H1 (cell line): Measurements from ENCODE around the gene PVALB. TPM values are rescaled to one million over a fixed set of nuclear protein-coding genes. Genes with fewer than 3 reads are reported as not detected.

Experiments
- CTCF ChIA-PET: fragments of 300-600 bp; sonication (Branson Sonifier 250); formaldehyde crosslinking; loops from one replicate; lab custom pipeline; 2021; ENCODE audit not compliant: partially characterized antibody; lab: Charles Lee
- POLR2A ChIA-PET: fragments of 300-600 bp; sonication (Branson Sonifier 250); formaldehyde crosslinking; loops from one replicate; lab custom pipeline; 2021; ENCODE audit warnings: inconsistent platforms; ENCODE audit not compliant: partially characterized antibody; lab: Charles Lee
- DNase-seq, 2 experiments: peaks; one replicate each; pipeline versions ENCODE4 v3.0.0 to v3.0.0-alpha.2; 2010 to 2022; ENCODE audit warnings: low spot score in 2 of 2, low read depth in 1 of 2, mixed read lengths in 1 of 2
- FAIRE-seq: peaks from 2 replicates; lab custom pipeline; 2011; peaks lifted over from hg19 to GRCh38; lab: Jason Lieb, UNC
- H2AFZ ChIP-seq: 2 replicates; pipeline ENCODE4 v1.8.1; 2012; ENCODE audit warnings: low read length, inconsistent platforms
- H2AK5ac ChIP-seq: 2 replicates; pipeline ENCODE4 v1.6.1; 2013; ENCODE audit warnings: low read depth, low read length
- H2BK120ac ChIP-seq: replicated peaks from 2 replicates; pipeline ENCODE3; 2013; ENCODE audit warnings: low read depth, low read length, inconsistent platforms
- H2BK12ac ChIP-seq: 2 replicates; pipeline ENCODE4 v1.6.1; 2013; ENCODE audit warnings: low read depth, low read length
- H2BK15ac ChIP-seq: 2 replicates; pipeline ENCODE4 v1.6.1; 2013; ENCODE audit warnings: low read length
- H2BK20ac ChIP-seq: 2 replicates; pipeline ENCODE4 v1.6.1; 2013; ENCODE audit warnings: low read length
- H2BK5ac ChIP-seq: 2 replicates; pipeline ENCODE4 v1.6.1; 2013; ENCODE audit warnings: low read depth, low read length
- H3K14ac ChIP-seq: 2 replicates; pipeline ENCODE4 v1.6.1; 2013; ENCODE audit warnings: inconsistent platforms; ENCODE audit not compliant: insufficient read length
- H3K18ac ChIP-seq: 2 replicates; pipeline ENCODE4 v1.6.1; 2013; ENCODE audit warnings: low read length; ENCODE audit errors: extremely low read depth
- H3K23ac ChIP-seq: 2 replicates; pipeline ENCODE4 v1.6.1; 2013; ENCODE audit warnings: inconsistent platforms; ENCODE audit not compliant: insufficient read length
- H3K23me2 ChIP-seq: 2 replicates; pipeline ENCODE4 v1.6.1; 2013; ENCODE audit warnings: low read depth, low read length
- H3K27ac ChIP-seq: 2 replicates; pipeline ENCODE4 v1.6.1; 2011; ENCODE audit warnings: low read depth, low read length, inconsistent platforms
- H3K27me3 ChIP-seq, 4 experiments: replicated peaks in 1 of 4; 1 replicate in 1 of 4; 2 replicates in 3 of 4; pipeline versions ENCODE4 v1.6.1 to v1.8.1; 2011 to 2013; ENCODE audit warnings: low read length in 3 of 4, mild to moderate bottlenecking in 3 of 4, inconsistent platforms in 2 of 4, mixed read lengths in 2 of 4, moderate library complexity in 1 of 4; ENCODE audit not compliant: control insufficient read depth in 3 of 4, insufficient read depth in 3 of 4; ENCODE audit errors: extremely low read depth in 1 of 4
- H3K36me3 ChIP-seq, 4 experiments: 2 replicates each; pipeline versions ENCODE4 v1.6.1 to v1.8.1; 2011 to 2013; ENCODE audit warnings: mild to moderate bottlenecking in 4 of 4, low read length in 3 of 4, moderate library complexity in 2 of 4, control low read depth in 1 of 4, inconsistent platforms in 1 of 4; ENCODE audit not compliant: insufficient read depth in 4 of 4, control insufficient read depth in 2 of 4
- H3K4ac ChIP-seq: replicated peaks from 2 replicates; pipeline ENCODE3; 2013; ENCODE audit warnings: low read length, low read depth, mixed read lengths, inconsistent platforms; ENCODE audit not compliant: insufficient read length
- H3K4me1 ChIP-seq, 4 experiments: replicated peaks in 1 of 4; 1 replicate in 1 of 4; 2 replicates in 3 of 4; pipeline versions ENCODE4 v1.6.1 to v1.8.1; 2011 to 2013; ENCODE audit warnings: low read length in 3 of 4, inconsistent platforms in 2 of 4, mixed read lengths in 1 of 4; ENCODE audit not compliant: insufficient read depth in 4 of 4, control insufficient read depth in 3 of 4
- H3K4me2 ChIP-seq, 2 experiments: 2 replicates each; pipeline versions ENCODE4 v1.6.1 to v1.8.1; 2011 to 2013; ENCODE audit warnings: low read depth in 2 of 2, low read length in 2 of 2, control low read depth in 1 of 2, inconsistent platforms in 1 of 2, mild to moderate bottlenecking in 1 of 2; ENCODE audit not compliant: insufficient read depth in 1 of 2
- H3K4me3 ChIP-seq, 4 experiments: fragments of 200-600, 300-600 bp in 1 of 4; sonication (generic), shearing (Covaris generic), sonication (Bioruptor Twin) in 1 of 4; 2 replicates each; pipeline versions ENCODE4 v1.5.1 to v1.8.1; 2011 to 2016; ENCODE audit warnings: low read length in 4 of 4, low read depth in 3 of 4, control low read depth in 2 of 4, inconsistent platforms in 2 of 4, mild to moderate bottlenecking in 2 of 4, mixed read lengths in 1 of 4, moderate library complexity in 1 of 4; ENCODE audit not compliant: insufficient read depth in 2 of 4; ENCODE audit errors: extremely low read depth in 1 of 4
- H3K56ac ChIP-seq: replicated peaks from 2 replicates; pipeline ENCODE3; 2013; ENCODE audit warnings: low read depth, mild to moderate bottlenecking, mixed read lengths, low read length, inconsistent platforms; ENCODE audit not compliant: insufficient read length
- H3K79me1 ChIP-seq: 2 replicates; pipeline ENCODE4 v1.6.1; 2013; ENCODE audit warnings: low read depth, low read length, control low read depth
- H3K79me2 ChIP-seq, 2 experiments: 2 replicates each; pipeline versions ENCODE4 v1.6.1 to v1.8.1; 2012 to 2013; ENCODE audit warnings: low read length in 2 of 2, mild to moderate bottlenecking in 2 of 2, inconsistent platforms in 1 of 2; ENCODE audit not compliant: insufficient read depth in 2 of 2, control insufficient read depth in 1 of 2
- H3K9ac ChIP-seq, 4 experiments: replicated peaks in 1 of 4; 1 replicate in 1 of 4; 2 replicates in 3 of 4; pipeline versions ENCODE4 v1.6.1 to v1.8.1; 2011 to 2013; ENCODE audit warnings: low read depth in 3 of 4, low read length in 3 of 4, control low read depth in 2 of 4, mild to moderate bottlenecking in 2 of 4, moderate library complexity in 2 of 4, inconsistent platforms in 1 of 4; ENCODE audit errors: extremely low read depth in 1 of 4
- H3K9me3 ChIP-seq, 2 experiments: 2 replicates each; pipeline versions ENCODE4 v1.6.1 to v1.8.1; 2012 to 2013; ENCODE audit warnings: mild to moderate bottlenecking in 2 of 2, moderate library complexity in 2 of 2, control low read depth in 1 of 2, inconsistent platforms in 1 of 2, low read depth in 1 of 2, low read length in 1 of 2, mixed read lengths in 1 of 2; ENCODE audit not compliant: insufficient read depth in 2 of 2
- H4K20me1 ChIP-seq, 2 experiments: replicated peaks in 1 of 2; 2 replicates each; pipeline versions ENCODE3 to v1.8.1; 2011 to 2013; ENCODE audit warnings: inconsistent platforms in 2 of 2, low read length in 2 of 2, mild to moderate bottlenecking in 1 of 2; ENCODE audit not compliant: insufficient read depth in 2 of 2, control insufficient read depth in 1 of 2
- H4K5ac ChIP-seq: 2 replicates; pipeline ENCODE4 v1.6.1; 2013; ENCODE audit warnings: low read length, low read depth, mixed read lengths, inconsistent platforms; ENCODE audit not compliant: insufficient read length
- H4K8ac ChIP-seq: 2 replicates; pipeline ENCODE4 v1.8.0; 2013; ENCODE audit warnings: mild to moderate bottlenecking, moderate library complexity, low read length, inconsistent platforms; ENCODE audit not compliant: insufficient read depth; ENCODE audit errors: extremely low read depth
- H4K91ac ChIP-seq: replicated peaks from 2 replicates; pipeline ENCODE3; 2013; ENCODE audit warnings: low read length, mixed read lengths, inconsistent platforms; ENCODE audit not compliant: insufficient read length
- ATF2 ChIP-seq: IDR thresholded peaks from 2 replicates; pipeline ENCODE4 v1.6.1; 2012; ENCODE audit warnings: low read length, inconsistent platforms
- BACH1 ChIP-seq: IDR thresholded peaks from 2 replicates; pipeline ENCODE4 v1.6.1; 2012; ENCODE audit warnings: low read length, improper control_type of control experiment
- CBX8 ChIP-seq: fragments of 300-800, 300-1000 bp; sonication (generic); IDR thresholded peaks from 2 replicates; pipeline ENCODE4 v1.7.1; 2016; ENCODE audit warnings: low read depth, low read length, borderline replicate concordance
- CEBPB ChIP-seq: IDR thresholded peaks from 2 replicates; pipeline ENCODE4 v1.6.1; 2012; ENCODE audit warnings: low read depth, low read length
- JUND ChIP-seq: IDR thresholded peaks from 2 replicates; pipeline ENCODE4 v1.6.1; 2011; ENCODE audit warnings: mild to moderate bottlenecking, improper control_type of control experiment, low read length
- KDM1A ChIP-seq: fragments of 200-600, 300-600 bp; sonication (generic); IDR thresholded peaks from 2 replicates; pipeline ENCODE4 v1.7.1; 2016; ENCODE audit warnings: mild to moderate bottlenecking, low read length, borderline replicate concordance
- KDM5A ChIP-seq: fragments of 200-600 bp; IDR thresholded peaks from 2 replicates; pipeline ENCODE4 v1.7.1; 2012; ENCODE audit warnings: mild to moderate bottlenecking, low read length, inconsistent platforms, mixed read lengths
- NANOG ChIP-seq: IDR thresholded peaks from 2 replicates; pipeline ENCODE4 v1.6.1; 2011; ENCODE audit warnings: low read length, low read depth, mild to moderate bottlenecking, inconsistent platforms; ENCODE audit not compliant: insufficient read depth, poor library complexity, severe bottlenecking
- NRF1 ChIP-seq: IDR thresholded peaks from 2 replicates; pipeline ENCODE4 v1.6.1; 2011; ENCODE audit warnings: mild to moderate bottlenecking, low read depth, low read length, improper control_type of control experiment
- SAP30 ChIP-seq: fragments of 300-600 bp; sonication (generic); IDR thresholded peaks from 2 replicates; pipeline ENCODE4 v1.7.1; 2012; ENCODE audit warnings: low read length, moderate library complexity, mild to moderate bottlenecking, inconsistent platforms; ENCODE audit not compliant: insufficient read depth, insufficient replicate concordance
- SP4 ChIP-seq: IDR thresholded peaks from 2 replicates; pipeline ENCODE4 v1.6.1; 2012; ENCODE audit warnings: low read length, inconsistent platforms
- WGBS, 2 experiments: shearing (Covaris generic) in 1 of 2; methylation state at CpG; one replicate each; pipeline versions ENCODE4 v1.1.6 to v1.1.7; 2013 to 2015; ENCODE audit warnings: low lambda C conversion rate in 2 of 2, mixed read lengths in 2 of 2, inconsistent platforms in 1 of 2, low coverage in 1 of 2, missing lambda C conversion rate in 1 of 2; ENCODE audit not compliant: insufficient replicate concordance in 2 of 2, insufficient coverage in 1 of 2, insufficient read length in 1 of 2; ENCODE audit errors: extremely low coverage in 1 of 2, missing lambda C conversion rate in 1 of 2; 5-methylcytosine and 5-hydroxymethylcytosine counted together
- polyA plus RNA-seq, 7 experiments: library from polyadenylated mRNA; depleted of rRNA in 3 of 7; stranded (reverse) in 5 of 7; unstranded in 2 of 7; fragments of >200 nt in 5 of 7; fragments of 200-250 nt in 2 of 7; gene quantifications; 1 replicate in 5 of 7; 2 replicates in 1 of 7; 4 replicates in 1 of 7; pipeline versions ENCODE4 v1.2.1 to v1.2.3, GENCODE V29; 2011 to 2013; ENCODE audit warnings: missing spikeins in 2 of 7, mixed read lengths in 2 of 7
- total RNA-seq: library from RNA; stranded (reverse); fragmentation: NEBNext Ultra II Directional; extraction: Animal tissue kit (Norgen Biotek cat#: 25700); gene quantifications from 2 replicates; pipeline ENCODE4 v1.2.1, GENCODE V29; 2021

Gene PVALB
- total and polyA plus RNA-seq, 2 of the 8 experiments (the other 6 are each of a cell fraction or from before 2014, with no cell fraction given) = 1.7 to 5.4 TPM

DNA sequence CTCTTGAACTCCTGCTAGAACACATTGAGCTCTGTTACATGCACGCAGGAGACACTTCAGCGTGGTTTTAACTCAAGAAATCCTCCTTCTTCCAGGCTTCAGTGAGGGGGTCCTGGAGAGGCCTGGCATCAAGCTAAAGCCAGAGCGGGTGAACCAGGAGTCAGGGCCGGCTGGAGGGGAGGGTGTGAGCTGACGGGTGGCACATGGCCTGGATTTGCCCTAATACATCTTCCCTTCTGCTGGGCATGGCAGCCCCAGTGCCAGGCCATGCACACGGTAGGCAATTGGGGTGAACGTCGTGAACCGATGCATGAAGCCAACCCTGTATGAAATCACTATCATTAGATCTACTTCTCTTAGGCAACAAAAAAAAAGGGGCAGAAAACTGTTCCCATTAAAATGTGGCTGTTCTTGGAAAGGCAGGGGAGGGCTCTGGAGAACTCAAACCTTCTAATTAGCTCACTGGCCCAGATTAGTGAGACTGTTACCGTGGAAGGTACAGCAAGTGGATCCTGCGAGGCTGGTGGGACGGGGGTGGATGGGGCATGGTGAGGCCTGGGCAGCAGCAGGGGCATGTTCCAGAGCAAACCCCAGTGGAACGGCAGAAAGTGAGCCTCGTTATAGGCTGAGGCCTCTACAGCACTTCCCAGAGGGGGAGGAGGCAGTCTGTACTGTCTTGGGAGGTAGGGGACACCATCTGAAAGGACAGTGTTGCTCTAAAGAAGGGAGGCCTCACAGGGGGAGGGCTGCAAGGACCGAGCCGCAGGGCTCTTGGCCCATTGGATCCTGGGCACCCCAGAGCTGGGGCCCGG lies 51.5 kb downstream of the PVALB start:
- no peaks in the 10 kb centered on the region for H3K4me1 ChIP-seq
- H2BK20ac ChIP-seq = no peak overlapping the region
- no peak overlapping the region for H2BK120ac ChIP-seq
- no peaks in the 10 kb centered on the region for H3K23me2 ChIP-seq
- no peak overlapping the region for H3K27ac ChIP-seq
- H3K36me3 ChIP-seq = peaks cover 3 to 20% (median 11%) of the 10 kb centered on the region in 4 experiments; a peak in 5 of 8 replicates
- H3K4ac ChIP-seq = no peak overlapping the region
- no peak overlapping the region for H3K4me3 ChIP-seq
- no peak overlapping the region for H4K8ac ChIP-seq
- no peak overlapping the region for H3K18ac ChIP-seq
- no peaks in the 10 kb centered on the region for H3K9me3 ChIP-seq
- POLR2A ChIA-PET = no interaction called here
- H3K27me3 ChIP-seq = no peaks in the 10 kb centered on the region
- H2BK5ac ChIP-seq = no peak overlapping the region
- no peak overlapping the region for H3K23ac ChIP-seq
- H2AFZ ChIP-seq = no peak overlapping the region
- no peak overlapping the region for H3K56ac ChIP-seq
- H3K9ac ChIP-seq = no peak overlapping the region
- CTCF ChIA-PET = interaction anchor here (0.7 to 2.5 kb wide), 7 partner anchors 8 to 213 kb away, joined by 3 to 12 read pairs (median 4); no protein-coding TSS in a partner anchor
- H3K79me1 ChIP-seq = no peaks in the 10 kb centered on the region
- H4K91ac ChIP-seq = no peak overlapping the region
- H3K14ac ChIP-seq = no peak overlapping the region
- no peak overlapping the region for H3K4me2 ChIP-seq
- no peak for FAIRE-seq
- no peaks in the 10 kb centered on the region for H4K20me1 ChIP-seq
- no peaks in the 10 kb centered on the region for H3K79me2 ChIP-seq
- 92% methylated on average over 17 of the region's 17 CpGs; no CpG with 5 or more reads in 1 of the 2 experiments for WGBS, 2 experiments
- no peak overlapping the region for H4K5ac ChIP-seq
- H2BK12ac ChIP-seq = no peak overlapping the region
- no peak overlapping the region for H2AK5ac ChIP-seq
- no peak overlapping the region for H2BK15ac ChIP-seq
- DNase-seq = no peak
- TF ChIP-seq KDM1A = no peak
- TF ChIP-seq SAP30 = no peak
- TF ChIP-seq JUND = no peak
- TF ChIP-seq ATF2 = no peak
- TF ChIP-seq SP4 = no peak
- no peak for TF ChIP-seq BACH1
- no peak for TF ChIP-seq KDM5A
- TF ChIP-seq NANOG = no peak
- TF ChIP-seq NRF1 = no peak
- no peak for TF ChIP-seq CEBPB
- no peak for TF ChIP-seq CBX8
